Measurements from ENCODE around the gene PLEKHA7. TPM values are rescaled to one million over a fixed set of nuclear protein-coding genes. Genes with fewer than 3 reads are reported as not detected.

Gene PLEKHA7
- polyA plus RNA-seq, 1 experiment, result 0.05 TPM

- DNase-seq (ENCODE audit: low read depth, low spot score), result no peak
- Histone ChIP-seq H3K9me3 (ENCODE audit: control insufficient read depth, insufficient read depth, low read length) (no peaks in the 10 kb centered on the region), H3K27ac (ENCODE audit: low read depth, low read length) (no peak overlapping the region), H3K4me3 (ENCODE audit: low read depth, low read length) (no peak overlapping the region), H3K27me3 (ENCODE audit: control insufficient read depth, insufficient read depth, low read length) (no peaks in the 10 kb centered on the region)
- POLR2A ChIA-PET, result no interaction called here
- TF ChIP-seq CTCF (IDR thresholded peaks at IDR 0.05; ENCODE audit: low read depth, low read length), result no peak
- CTCF ChIA-PET, result interaction anchor here (0.9 to 1.4 kb wide), 2 partner anchors 42 to 1419 kb away, joined by 3 read pairs; no protein-coding TSS in a partner anchor
These were observed 268.1 kb downstream of the PLEKHA7 start for GRCh38 chr11:16745950-16746605.

GRCh38 chr11:16744128-16744725 lies 270.0 kb downstream of the PLEKHA7 start:
- POLR2A ChIA-PET, result interaction anchor here (0.6 kb wide), 1 partner anchor 139 kb away, joined by 3 read pairs; no protein-coding TSS in a partner anchor
- no peak overlapping the region for H3K4me3 ChIP-seq (ENCODE audit: low read depth, low read length)
- no peak overlapping the region for H3K27ac ChIP-seq (ENCODE audit: low read depth, low read length)
- no peaks in the 10 kb centered on the region for H3K27me3 ChIP-seq (ENCODE audit: control insufficient read depth, insufficient read depth, low read length)
- no peak for DNase-seq (ENCODE audit: low read depth, low spot score)
- CTCF ChIA-PET, result interaction anchor here (1.3 kb wide), 1 partner anchor 44 kb away, joined by 4 read pairs; no protein-coding TSS in a partner anchor
- no peaks in the 10 kb centered on the region for H3K9me3 ChIP-seq (ENCODE audit: control insufficient read depth, insufficient read depth, low read length)
- TF ChIP-seq CTCF (IDR thresholded peaks at IDR 0.05; ENCODE audit: low read depth, low read length), result no peak

- CTCF ChIA-PET, result interaction anchor here (1.3 kb wide), 1 partner anchor 45 kb away, joined by 4 read pairs; no protein-coding TSS in a partner anchor
- DNase-seq (ENCODE audit: low read depth, low spot score), result no peak
- H3K9me3 ChIP-seq (ENCODE audit: control insufficient read depth, insufficient read depth, low read length), result no peaks in the 10 kb centered on the region
- H3K27ac ChIP-seq (ENCODE audit: low read depth, low read length), result no peak overlapping the region
- TF ChIP-seq CTCF (IDR thresholded peaks at IDR 0.05; ENCODE audit: low read depth, low read length), result no peak
- no peak overlapping the region for H3K4me3 ChIP-seq (ENCODE audit: low read depth, low read length)
- no peaks in the 10 kb centered on the region for H3K27me3 ChIP-seq (ENCODE audit: control insufficient read depth, insufficient read depth, low read length)
- POLR2A ChIA-PET, result no interaction called here
These were observed 270.7 kb downstream of the PLEKHA7 start for GRCh38 chr11:16743478-16743877.

GRCh38 chr11:16741473-16741872 lies 272.7 kb downstream of the PLEKHA7 start:
- CTCF ChIA-PET, result interaction anchor here (0.9 to 1.5 kb wide), 2 partner anchors 47 to 128 kb away, joined by 3 read pairs; no protein-coding TSS in a partner anchor
- H3K27me3 ChIP-seq (ENCODE audit: control insufficient read depth, insufficient read depth, low read length), result no peaks in the 10 kb centered on the region
- POLR2A ChIA-PET, result interaction anchor here (1.3 kb wide), 1 partner anchor 336 kb away, joined by 3 read pairs; no protein-coding TSS in a partner anchor
- TF ChIP-seq CTCF (IDR thresholded peaks at IDR 0.05; ENCODE audit: low read depth, low read length), result no peak
- H3K4me3 ChIP-seq (ENCODE audit: low read depth, low read length), result no peak overlapping the region
- no peak overlapping the region for H3K27ac ChIP-seq (ENCODE audit: low read depth, low read length)
- DNase-seq (ENCODE audit: low read depth, low spot score), result no peak
- H3K9me3 ChIP-seq (ENCODE audit: control insufficient read depth, insufficient read depth, low read length), result no peaks in the 10 kb centered on the region

All from AG04450 (cell line).